ENCODE measurements around the gene ALPP.
A peak's percentile ranks its signal among the peaks of the same experiment; 100 is the strongest.
"Not testable (repeated sequence)": the region's sequence is repeated elsewhere in the genome, so short reads cannot be mapped to it uniquely, and the experiment has no call there.

ALPP gene

DNA sequence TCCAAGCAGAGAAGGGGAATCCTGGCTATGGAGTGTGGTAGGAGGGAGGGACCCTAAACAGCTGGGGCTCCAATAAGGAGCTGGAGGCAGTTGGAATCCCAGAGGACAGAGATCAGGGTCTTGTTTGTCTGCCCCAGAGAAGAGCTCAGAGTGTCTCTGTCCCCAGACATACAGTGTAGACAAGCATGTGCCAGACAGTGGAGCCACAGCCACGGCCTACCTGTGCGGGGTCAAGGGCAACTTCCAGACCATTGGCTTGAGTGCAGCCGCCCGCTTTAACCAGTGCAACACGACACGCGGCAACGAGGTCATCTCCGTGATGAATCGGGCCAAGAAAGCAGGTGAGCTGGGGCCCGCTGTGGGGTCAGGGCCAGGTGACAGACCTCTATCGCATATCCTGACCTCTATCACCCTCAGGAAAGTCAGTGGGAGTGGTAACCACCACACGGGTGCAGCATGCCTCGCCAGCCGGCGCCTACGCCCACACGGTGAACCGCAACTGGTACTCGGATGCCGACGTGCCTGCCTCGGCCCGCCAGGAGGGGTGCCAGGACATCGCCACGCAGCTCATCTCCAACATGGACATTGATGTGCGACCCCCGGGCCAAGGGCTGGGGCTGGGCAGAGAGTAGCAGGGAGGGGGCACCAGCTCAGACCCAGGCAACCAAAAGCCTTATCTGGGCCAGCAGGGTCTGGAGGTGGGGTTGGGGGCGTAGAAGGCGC lies 29.0 kb downstream of the ALPP start:
- not testable (repeated sequence) for DNase-seq

- DNase-seq: not testable (repeated sequence)
Observed at GRCh38 chr2:232408269-232408668, 29.7 kb downstream of the ALPP start.

DNA sequence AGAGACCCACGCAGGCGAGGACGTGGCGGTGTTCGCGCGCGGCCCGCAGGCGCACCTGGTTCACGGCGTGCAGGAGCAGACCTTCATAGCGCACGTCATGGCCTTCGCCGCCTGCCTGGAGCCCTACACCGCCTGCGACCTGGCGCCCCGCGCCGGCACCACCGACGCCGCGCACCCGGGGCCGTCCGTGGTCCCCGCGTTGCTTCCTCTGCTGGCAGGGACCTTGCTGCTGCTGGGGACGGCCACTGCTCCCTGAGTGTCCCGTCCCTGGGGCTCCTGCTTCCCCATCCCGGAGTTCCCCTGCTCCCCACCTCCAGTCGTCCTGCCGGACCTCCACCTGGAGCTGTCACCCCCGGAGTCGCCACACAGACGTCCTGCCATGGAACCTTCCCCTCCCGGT lies 31.1 kb downstream of the ALPP start:
- DNase-seq: not testable (repeated sequence)

DNA sequence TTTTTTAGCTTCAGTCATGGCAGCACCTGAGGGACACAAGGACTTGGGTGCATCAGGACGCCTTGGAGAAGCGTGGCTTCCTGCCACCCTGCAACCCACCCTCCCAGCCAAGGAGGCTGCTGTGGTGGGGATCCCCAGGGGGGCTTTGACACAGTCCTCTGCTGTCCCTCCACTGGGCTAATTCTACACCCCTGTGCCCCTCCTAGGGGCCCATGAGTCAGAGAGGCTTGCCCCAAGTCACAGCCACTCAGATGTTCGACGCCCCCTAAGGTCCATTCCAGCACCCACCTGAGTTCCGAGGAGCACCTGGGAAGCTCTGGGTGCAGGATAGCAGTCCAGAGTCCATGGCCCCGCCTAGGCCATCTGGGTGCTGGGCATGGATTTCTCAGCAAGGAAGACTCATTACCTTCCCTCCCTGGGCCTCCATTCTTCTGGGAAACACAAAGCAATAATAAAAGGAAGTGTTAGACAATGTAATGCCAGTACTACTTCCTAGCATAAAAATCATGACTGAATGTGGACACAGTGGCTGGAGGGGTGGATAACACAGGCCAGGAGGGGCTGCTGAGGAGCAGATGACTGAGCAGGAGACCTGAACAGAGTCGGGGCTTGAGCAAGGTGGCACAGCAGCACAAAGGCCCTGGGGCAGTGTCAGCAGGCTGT lies 31.8 kb downstream of the ALPP start:
- DNase-seq: no peak

DNA sequence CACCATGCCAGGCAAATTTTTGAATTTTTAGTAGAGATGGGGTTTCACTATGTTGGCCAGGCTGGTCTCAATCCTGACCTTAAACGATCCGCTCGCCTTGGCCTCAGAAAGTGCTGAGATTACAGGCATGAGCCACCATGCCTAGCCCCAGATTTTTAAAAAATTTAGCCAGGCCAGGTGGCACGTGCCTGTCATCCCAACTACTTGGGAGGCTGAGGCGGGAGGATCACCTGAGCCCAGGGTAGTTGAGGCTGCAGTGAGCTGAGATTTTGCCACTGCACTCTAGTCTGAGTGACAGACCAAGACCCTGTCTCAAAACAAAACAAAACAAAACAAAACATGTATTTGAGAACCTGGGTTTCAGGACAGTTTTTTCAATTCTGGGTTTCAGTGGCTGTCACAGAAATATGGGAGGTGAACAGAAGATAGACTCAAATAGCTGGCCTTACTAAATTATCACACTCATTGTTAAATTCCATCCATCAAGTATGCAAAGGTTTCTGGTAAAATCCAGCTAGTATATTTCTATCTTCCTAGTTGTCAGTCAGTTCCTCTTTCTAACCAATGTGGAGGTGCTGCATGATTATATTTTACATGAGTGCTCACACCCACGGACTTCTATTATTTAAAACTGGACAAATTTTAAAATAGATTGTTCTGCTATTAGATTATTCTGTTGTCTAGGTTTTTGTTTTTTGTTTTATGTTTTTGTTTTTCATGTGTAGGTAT lies 33.5 kb downstream of the ALPP start:
- DNase-seq: no peak

DNA sequence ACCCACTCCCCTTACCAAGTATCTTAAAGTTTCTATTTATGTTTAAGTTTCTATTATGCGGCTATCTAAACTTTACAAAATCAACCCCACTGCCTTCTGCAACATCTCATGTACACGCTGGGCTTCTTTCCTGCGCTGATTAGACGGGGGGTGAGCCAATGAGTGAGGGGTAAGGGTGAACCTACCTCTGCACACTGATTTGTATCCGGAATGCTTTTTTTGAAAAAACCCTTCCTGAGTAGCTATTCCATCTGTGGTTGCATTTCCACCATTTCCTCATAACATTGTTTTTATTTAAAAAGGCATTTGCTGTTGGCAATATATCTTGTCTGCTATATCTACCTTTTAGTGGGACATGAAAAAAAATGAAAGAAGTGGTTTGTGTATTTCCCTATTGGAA lies 34.4 kb downstream of the ALPP start:
- DNase-seq: no peak

GRCh38 chr2:232415138-232415690 lies 36.7 kb downstream of the ALPP start:
- DNase-seq: no peak

DNA sequence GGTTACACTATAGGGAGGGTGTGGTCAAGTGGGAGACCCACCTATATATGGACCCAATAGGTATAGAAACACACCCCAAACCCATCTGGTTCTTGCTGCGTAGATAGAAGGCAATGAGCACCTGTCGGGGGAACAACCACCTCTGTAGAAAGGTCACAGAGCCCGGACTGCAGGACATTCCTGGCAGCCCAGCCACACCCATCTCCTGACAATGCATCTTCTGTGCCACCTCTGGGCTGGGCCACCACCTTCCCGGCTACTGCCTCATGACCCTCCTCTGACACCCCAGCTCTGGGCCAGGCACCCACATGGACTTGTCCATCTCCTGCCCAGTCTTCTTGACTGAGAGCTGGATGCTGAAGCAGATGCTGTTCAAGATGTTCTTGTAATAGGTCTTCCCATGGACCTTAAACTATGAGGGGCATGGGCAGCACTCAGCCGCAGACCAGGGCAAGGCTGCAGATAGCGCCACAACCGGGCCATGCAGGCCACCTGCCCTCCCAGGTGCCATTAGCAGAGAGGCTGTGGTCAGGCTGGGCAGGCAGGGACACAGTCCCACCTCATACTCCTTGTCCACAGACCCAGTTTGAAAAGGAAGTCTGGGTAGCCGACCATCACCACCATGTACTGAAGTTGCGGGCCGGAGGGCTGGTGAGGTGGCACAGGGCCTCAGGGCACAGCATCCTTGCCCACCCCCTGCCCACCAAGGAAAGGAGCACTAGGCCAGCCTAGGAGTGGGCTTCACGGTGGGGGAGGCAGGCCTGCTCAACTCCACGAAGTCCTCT lies 37.4 kb downstream of the ALPP start:
- DNase-seq: no peak

DNA sequence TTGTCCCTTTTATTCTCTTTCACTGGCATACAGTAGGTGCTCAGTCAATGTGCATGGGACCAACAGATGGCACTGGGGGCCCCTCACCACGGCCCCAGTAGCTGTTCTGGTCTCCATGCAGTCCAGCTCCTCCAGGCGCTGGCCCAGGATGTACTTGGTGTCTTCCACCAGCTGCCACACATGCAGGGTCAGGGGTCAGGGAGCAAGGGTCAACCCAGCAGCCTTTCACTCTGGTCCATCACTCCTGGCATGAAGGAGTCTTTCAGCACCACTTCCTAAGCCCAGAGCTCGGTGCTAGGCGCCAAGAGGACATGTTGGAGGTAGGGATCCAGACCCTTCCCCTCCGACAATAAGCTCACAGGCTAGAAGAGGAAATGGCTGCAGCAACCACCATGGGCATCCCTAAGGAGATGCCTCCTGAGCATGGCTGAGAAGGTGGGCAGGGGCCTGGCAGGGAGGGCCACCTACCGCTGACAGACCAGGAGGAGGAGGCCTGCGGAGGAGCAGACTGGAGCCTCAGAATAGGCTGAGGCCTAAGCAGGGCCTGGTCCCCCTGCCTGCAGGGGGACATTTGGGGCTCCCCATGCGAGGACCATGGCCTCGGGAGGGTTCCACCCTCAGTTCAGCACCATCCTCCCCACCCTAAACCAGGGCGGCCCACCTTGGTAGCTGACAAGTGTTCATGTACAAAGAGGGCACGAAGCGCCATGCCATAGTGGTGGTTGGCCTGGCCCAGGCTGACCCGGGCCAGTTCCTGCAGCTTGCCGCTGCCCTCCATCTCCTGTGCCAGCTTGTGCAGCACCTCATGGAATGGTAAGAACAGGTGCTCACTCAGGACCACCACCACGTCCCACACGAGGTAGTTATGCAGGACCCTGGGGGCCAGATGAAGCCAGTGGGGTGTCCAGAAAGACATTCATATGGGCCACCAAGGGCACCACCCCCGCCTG lies 38.2 kb downstream of the ALPP start:
- DNase-seq: no peak

GRCh38 chr2:232417489-232417888 lies 38.9 kb downstream of the ALPP start:
- DNase-seq: no peak

- DNase-seq: no peak
Observed at GRCh38 chr2:232418056-232418455, 39.5 kb downstream of the ALPP start.

- no peak for DNase-seq
Observed at GRCh38 chr2:232418466-232419244, 40.1 kb downstream of the ALPP start.

DNA sequence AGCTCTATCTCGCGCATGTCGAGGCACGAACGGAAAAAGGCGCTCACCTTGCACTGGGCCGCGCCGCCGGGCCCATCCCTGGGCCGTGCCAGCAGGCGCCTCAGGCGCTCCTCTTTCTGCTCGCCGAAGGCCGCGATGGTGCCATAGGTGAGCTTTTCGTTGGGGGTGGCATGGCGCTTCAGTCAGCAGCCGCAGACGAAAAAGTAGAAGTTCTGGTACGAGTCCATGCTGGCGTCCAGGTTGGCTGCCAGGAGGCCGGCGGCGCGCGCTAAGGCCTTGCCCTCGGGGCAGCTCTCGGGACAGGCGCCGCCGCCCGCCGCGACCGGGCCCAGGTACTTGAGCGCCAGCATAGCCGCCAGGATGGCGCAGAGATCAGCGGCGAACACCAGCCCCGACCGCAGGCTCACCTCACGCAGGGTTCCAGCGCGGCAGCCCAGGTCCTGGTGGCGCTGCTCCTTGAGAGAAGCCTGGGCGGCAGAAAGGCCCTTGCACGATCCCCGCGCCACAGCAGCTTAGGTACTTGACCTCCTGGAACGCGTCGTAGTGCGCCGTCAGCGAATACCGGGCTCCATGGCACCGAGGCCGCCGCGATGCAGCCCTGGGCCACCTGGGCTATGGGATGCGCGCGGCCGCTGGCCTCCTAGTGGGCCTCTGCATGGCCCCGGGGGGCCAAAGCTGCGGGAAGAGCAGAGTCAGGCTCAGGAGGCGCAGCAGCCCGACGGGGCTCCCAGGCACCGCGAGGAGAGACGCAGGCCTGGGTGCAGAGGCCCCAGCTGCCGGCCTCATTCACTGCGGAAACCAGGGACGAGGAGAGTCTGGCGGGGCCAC lies 40.9 kb downstream of the ALPP start:
- DNase-seq: no peak

GRCh38 chr2:232420073-232420454 lies 41.5 kb downstream of the ALPP start:
- DNase-seq: no peak

GRCh38 chr2:232420463-232421188 lies 42.1 kb downstream of the ALPP start:
- peak in 2 of 6 experiments; percentile 13 to 21 for DNase-seq

DNA sequence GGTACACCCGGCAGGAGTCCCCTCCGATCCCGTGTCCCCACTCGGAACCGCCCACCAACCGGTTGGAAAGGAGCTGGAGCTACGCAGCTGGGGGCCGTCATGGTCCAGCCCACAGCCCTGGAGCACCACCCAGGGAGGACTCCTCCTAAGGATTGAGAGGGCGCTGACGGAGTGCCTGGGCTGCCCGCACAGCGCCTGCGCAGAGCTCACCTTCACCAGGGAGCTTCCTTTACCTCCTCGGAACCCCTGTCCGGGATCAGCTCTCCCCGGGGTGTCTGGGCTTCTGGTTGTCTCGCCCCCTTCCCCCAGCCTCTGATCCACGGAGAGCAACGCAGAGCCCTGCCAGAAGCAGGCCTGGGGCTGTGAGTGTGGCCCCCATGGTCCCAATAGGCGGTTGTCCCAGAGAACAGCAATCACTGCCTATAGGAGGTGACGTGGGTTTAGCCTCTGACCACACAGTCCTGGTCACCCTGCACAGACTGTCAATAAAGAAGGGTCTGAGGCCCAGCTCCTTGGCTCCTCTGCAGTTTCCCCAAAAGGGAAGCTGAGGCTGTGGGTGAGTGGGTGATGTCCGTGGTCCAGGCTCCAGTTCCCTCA lies 42.7 kb downstream of the ALPP start:
- DNase-seq: no peak

- DNase-seq: no peak
Observed at GRCh38 chr2:232422051-232422450, 43.5 kb downstream of the ALPP start.

DNA sequence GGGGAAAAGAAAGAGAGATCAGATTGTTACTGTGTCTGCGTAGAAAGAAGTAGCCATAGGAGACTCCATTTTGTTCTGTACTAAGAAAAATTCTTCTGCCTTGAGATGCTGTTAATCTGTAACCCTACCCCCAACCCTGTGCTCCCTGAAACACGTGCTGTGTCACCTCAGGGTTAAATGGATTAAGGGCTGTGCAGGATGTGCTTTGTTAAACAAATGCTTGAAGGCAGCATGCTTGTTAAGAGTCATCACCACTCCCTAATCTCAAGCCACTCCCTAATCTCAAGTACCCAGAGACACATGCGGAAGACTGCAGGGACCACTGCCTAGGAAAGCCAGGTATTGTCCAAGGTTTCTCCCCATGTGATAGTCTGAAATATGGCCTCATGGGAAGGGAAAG lies 44.4 kb downstream of the ALPP start:
- DNase-seq: not testable (repeated sequence)

DNA sequence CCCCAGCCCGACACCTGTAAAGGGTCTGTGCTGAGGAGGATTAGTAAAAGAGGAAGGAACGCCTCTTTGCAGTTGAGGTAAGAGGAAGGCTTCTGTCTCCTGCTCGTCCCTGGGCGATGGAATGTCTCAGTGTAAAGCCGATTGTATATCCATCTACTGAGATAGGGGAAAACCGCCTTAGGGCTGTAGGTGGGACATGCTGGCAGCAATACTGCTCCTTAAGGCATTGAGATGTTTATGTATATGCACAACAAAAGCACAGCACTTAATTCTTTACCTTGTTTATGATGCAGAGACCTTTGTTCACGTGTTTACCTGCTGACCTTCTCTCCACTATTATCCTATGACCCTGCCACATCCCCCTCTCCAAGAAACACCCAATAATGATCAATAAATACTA lies 44.9 kb downstream of the ALPP start:
- DNase-seq: not testable (repeated sequence)

Data from stimulated activated naive CD4-positive, alpha-beta T cell (primary cell).